Erythroblast (primary cell): ENCODE data around the gene MTG2.

Source experiments
- GATA1 ChIP-seq: IDR thresholded peaks from 2 replicates; pipeline ENCODE4 v1.6.1; 2011; ENCODE audit warnings: low read depth, mild to moderate bottlenecking, control low read depth, low read length, moderate library complexity
- POLR2A ChIP-seq: IDR thresholded peaks from 2 replicates; pipeline ENCODE4 v1.6.1; 2011; ENCODE audit warnings: mild to moderate bottlenecking, low read length

DNA sequence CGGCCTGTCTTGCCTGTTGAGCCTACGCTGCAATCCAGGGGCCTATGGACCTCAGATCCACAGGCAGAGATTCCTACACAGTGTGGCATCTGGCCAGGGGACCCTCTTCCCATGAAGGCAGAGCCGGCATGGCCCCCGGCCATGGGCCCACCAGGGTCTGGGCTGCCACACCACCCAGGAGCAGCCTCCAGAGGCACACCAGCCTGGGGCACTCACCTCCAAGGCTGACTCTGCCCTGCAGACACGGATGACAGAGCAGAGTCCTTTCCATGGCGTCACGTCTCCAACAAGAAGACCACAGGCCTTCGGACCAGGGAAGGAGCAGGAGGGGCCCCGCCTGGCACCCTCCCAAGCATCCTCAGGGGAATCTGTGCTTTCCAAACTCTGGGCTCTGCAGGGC is 40.7 kb downstream of the MTG2 start:
- no peak for TF ChIP-seq POLR2A
- no peak for TF ChIP-seq GATA1
